ENCODE data around the gene MBP.
A peak's percentile ranks its signal among the peaks of the same experiment; 100 is the strongest.

MBP gene

DNA sequence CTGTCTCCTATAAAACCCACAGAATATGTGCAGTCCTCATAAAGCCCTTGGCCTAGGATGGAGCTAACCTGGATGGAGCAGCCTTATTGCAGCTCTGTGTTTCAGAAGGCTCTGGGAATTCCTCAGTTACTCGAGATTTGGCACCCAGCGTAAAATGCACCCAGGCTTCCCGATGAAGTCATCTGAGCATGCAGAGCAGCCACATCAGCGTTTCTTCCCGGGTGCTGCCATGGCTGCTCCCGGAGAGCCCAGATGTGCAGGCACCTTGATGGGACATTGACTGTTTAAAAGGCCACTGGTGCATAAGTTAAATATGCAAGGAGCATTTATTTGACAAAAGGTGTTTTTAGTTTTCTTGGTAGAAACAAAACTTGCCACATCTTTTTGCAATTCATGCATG lies 115.2 kb downstream of the MBP start:
- no peak for DNase-seq

DNA sequence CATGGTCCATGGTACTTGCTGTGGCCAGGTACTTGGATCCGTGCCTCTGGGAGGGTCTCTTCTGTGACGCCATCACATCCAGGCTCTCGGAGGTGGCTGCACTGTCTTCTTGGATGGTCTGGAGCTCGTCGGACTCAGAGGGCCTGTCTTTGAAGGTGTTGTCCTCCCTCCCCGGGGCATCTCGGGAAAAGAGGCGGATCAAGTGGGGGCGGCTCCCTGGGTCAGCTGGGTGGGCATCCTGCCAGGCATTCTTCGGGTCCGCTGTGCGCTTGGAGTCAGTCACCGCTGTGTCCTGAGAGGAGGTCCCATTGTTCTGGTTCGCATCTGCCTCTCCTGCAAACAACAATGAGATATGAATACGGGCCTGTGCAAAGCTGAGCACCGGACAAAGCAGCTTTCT lies 115.6 kb downstream of the MBP start:
- DNase-seq = peak in 1 of 2 experiments; percentile 4

DNA sequence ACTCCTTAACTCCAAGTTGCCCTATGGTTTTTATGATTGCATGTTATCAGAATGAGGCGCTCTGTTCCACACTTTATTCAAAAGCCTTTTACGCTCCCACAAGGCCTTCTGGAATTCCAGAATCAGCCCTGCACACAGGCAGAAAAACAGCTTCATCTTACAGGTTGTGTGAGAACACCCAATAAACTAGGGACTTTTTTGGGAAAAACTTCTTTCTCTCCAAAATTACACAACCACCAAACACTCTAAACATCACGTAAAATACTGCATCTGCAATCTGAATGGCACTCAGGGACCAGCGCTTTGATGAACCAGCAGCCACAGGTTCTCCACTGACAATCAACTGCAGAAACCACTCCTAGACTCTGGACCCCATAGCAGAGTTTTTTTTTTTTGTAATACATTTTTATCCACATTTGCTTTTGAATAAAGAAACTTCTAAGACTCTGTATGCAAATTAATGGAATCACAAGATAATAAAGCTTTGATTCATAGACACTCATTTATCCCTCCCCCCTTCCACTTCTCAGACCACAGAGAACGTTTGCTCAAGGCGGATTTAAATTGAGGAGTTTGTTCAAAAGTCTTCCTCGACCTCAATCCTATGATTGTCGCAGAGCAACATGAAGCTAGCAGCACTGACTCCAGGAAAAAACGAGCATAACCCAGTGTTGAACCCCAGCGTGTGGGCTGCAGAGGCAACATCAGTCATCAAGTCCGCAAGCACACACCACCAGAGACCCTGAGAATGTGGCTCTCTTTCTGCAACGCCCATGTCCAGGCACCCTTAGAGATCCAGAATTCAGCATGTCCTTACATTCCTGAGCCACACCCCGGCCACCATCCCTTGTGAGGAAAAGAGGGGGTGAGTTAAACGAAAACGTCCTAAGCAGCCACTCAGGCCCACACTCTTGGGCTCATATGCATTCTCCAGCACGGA lies 116.5 kb downstream of the MBP start:
- no peak for DNase-seq

DNA sequence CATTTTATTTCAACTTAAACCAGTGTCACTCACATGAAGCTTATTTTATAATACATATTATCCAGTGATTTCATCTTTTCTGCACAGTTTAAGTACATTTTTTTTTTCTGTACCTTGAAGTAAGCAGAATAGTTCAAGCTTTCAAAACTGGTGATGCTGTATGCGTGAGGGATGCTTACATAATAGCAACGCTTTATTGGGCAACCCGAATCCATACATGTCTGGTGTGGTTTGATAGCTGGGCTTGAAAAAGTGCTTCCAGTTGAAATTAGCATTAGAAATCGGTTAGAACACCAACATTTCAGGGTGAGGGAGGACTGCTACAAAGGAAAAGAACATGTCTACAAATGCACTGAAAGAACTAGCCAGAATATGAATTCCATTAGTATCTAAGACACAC lies 117.4 kb downstream of the MBP start:
- DNase-seq = no peak

DNA sequence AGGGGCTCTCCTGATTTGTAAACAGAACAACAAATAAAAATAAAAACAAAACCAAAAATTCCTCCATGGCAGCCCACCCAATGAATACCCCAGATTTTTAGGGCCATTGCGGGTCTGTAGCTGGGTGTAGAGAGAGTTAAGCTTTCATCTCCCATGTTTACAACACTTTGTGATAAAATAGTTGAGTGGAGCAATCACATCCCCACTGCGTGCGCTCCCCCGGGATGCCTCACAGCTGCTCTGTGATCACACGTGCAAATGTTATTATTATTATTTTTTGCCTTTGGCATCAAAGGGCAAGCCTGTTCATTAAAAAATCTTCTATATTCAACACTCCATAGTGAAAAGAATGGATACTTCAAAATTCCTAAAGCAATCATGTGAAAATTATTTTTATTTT lies 118.0 kb downstream of the MBP start:
- no peak for DNase-seq

DNA sequence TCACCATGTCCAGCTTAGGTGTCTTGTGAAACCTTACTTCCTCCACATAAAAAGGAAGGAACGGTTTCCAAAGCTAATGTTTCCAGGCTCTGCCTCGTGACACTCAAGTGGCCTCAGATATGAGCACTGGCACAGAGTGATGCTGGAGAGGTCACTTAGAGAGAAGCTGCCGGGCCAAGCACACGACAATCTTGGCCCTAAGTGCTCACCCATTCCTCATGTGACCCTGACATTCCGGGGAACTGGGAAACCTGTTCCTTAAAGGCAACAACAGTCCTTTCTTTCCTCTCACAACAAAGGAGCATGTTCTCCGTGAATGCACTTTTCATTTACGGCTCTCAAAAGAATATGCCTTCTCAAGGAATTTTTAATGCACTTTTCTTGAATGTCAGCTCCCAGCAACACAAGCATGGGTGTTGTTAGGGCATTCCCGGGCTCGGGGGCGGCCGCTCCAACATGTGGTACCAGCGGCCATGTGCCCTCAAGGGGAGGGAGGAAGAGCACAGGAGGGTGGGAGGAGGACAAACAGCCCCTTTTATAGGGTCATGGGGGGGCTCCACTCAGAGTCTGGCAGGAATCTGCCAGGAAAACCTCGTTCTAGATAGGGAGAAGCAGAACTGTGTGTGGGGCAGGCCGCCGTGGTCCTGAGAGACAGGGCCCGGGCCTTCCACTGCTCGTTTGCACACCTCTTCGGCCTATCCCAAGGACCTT lies 118.6 kb downstream of the MBP start:
- no peak for DNase-seq

DNA sequence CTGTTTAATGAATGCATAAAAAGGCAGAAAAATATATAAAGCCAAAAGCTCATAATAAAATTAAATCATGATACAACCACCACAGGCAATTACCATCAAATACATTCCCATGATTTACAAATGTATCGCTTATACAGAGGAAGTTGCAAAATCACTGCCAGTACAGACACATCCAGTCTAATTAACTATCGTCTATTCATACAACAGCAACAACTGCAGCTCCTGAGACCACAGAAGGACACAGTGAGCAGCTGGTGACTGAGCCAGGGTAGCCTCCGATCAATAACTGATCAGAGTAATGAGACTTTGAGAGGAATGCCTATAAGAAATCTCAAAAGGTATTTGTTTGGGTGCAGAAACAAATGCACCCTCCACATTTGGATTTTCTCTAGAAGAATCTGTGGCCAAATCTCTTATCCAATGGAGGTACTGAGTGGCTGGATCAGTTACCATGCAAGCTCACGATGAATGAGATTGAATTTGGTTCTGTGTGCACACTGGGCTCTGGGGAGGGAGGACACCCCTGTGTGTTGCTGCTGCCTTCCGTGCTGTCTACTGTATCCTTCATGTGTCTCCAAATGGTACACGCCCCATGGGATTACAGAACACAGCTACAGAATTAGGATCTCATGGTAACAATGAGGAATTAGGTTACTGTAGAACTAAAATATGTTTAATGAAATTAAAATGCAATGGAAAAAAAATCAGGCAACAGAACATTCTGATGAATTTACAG lies 119.6 kb downstream of the MBP start:
- no peak for DNase-seq

DNA sequence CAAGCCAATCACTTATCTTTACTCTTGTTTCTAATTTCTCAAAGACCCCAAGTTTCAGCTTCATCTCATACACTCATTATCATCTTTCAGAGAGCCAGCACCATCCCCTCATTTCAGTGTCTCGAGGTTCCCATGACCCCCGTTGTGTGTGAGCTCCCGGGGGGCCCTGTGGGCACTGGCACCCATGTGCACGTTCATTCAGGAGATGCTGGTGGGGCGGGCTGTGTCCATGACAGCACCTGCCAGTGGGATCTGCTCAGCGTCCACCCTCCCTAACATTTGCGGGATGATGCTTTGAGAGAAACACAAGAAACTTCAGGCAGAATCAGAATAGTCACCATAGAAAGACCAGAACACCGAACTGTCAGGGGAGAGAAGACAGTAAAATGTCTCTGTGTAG lies 120.5 kb downstream of the MBP start:
- DNase-seq = no peak

DNA sequence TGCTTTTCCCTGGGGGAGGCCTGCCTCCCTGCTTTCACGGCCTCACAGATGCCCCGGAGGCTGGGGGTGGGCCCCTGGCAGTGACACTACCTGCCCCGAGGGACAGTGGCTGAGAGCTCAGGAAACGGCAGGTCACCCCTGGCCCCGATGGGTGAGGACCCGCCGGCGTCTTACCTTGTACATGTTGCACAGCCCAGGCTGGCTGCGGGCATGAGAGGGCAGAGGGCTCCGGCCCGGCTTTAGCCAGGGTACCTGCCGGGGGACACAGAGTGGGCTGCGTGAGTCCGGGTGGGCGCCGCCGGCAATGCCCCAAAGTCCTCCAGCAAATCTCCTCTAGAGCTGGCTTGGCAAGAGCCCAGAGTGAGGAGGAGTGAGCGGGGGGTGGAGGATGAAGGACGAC lies 122.9 kb downstream of the MBP start:
- DNase-seq = no peak

DNA sequence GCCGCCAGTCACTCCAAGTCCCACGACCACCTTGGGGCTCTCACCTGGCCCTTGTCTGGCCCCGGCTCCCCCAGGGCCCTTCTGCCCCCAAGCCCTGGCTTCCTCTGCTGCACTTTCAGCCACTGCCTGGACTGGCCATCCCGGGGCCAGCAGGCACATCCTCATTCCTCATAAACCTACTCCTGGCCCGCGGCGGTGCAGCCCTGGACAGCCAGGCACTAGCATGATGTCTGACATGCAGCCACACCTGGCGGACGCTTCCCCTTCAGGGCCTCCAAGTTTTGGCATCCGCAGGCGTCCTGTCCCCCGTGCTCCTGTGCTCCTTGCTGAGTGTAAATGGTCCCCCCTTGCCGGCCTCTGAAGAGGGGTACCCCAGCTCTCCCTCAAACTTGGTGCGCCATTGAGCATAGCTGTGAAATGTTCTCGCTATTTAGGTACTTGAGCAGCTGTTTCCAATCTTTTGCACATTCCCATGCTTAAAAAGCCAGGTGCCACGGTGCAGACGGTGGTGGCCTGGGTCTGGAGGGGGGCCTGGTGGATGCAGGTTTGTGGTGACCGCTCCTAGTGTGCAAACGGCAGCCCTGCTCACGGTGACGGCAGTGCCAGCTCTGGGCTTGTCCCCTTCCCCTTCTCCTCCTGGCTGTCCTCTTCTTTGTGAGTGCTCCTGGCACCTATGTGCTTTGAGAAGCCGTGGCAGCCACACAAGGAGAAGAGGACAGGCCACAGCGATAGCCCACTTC lies 123.8 kb downstream of the MBP start:
- no peak for DNase-seq

DNA sequence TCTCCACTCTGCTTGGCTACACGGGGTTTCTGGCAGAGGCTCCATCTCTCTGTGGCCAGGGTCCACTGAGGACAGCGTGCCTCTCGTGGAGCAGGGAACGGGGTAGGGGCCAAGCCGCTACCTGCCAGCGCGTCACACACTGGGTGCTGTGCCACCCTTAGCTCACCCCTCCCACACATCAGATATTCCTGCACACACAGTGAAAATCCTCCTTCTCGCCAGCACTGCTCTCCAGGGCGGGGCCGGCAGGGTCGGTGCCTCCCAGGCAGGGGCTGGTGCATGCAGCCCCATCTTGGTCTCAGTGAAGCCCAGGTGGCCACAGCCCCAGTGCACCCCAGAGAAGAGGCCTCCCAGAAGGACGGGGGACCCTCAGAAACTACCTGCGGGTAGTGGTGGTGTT lies 124.6 kb downstream of the MBP start:
- DNase-seq = no peak

DNA sequence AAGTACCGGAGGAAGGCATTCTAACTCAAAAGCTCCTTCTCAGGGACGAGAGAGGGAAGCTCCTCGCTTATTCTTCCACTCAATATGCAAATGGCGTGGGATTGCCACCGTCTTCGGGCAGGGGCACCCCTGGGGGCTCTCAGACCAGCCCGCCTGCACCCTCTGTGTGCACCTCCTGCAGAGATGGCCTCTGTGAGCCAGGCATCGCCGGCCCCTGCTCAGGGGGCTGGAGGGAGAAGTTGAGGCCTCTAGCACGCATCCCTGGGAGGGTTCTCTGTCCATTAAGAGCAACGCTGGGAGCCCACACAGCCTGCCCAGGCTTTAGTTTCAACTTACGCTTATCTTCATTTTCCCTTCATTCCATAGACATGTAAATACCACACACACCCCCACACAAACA lies 125.3 kb downstream of the MBP start:
- no peak for DNase-seq

DNA sequence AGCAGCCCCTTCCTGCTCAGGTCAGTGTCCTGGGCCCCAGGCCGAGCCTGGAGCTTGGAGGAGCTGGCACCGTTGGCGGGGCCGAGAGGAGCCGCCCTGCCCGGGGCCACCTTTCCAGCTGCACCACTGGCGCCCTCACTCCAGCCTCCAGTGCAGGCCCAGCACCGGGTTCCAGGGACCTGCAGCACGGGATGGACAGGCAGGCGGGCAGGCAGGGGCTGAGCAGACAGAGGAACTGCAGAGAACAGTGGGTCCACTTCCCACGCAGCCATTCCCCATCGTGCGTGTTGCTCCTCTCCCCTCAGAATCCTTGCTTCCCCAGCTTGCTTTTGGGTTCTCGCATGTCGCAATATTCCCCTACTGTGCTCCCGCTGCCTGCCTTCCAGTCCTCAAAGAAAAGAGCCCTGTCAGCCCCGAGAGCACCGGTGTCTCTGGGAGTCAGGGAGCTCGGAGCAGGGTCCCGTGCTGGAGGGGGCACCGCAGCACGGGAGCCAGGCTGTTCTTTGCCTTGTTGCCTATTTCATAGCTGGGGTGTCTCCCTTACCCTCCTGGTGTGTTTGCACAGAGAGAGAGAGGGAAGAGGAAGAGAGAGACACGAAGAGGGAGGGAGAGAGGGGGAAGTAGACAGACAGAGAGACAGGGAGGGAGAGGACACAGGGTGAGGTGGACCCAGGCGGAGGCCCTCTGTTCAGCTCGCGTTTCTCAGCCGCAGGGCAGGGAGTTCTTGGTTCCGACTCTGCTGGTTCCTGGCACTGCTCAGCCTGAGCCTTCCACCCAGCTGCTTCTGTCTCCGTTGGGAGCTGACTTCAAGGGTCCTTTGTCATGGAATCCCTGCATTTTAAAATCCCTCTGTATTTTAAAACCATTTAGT lies 126.0 kb downstream of the MBP start:
- DNase-seq = no peak

DNA sequence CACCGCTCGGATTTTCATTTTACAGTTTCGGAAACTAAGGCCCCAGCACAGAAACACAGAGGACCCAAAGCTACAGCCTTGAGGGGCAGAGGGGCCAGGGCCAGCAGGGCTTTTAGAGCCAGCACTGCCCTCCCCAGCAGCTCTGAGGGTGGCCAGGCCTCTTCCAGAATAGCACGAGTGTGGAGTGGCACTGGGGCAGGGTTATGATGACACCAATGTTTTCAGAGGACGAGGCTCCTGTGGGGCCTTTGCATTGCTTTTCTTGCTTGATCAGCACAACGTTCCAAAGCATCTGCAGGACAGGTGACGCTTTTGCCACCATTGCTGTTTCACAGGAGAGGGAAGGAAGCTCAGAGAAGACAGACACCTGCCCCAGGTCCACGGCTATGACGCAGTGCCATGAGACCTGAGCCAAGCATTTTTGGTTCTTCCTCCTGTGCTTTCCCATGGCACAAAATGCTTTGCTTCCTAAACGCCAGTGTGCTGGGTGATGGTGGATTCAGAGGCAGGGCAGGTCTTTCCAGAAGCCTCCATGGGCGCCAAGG lies 126.9 kb downstream of the MBP start:
- no peak for DNase-seq

DNA sequence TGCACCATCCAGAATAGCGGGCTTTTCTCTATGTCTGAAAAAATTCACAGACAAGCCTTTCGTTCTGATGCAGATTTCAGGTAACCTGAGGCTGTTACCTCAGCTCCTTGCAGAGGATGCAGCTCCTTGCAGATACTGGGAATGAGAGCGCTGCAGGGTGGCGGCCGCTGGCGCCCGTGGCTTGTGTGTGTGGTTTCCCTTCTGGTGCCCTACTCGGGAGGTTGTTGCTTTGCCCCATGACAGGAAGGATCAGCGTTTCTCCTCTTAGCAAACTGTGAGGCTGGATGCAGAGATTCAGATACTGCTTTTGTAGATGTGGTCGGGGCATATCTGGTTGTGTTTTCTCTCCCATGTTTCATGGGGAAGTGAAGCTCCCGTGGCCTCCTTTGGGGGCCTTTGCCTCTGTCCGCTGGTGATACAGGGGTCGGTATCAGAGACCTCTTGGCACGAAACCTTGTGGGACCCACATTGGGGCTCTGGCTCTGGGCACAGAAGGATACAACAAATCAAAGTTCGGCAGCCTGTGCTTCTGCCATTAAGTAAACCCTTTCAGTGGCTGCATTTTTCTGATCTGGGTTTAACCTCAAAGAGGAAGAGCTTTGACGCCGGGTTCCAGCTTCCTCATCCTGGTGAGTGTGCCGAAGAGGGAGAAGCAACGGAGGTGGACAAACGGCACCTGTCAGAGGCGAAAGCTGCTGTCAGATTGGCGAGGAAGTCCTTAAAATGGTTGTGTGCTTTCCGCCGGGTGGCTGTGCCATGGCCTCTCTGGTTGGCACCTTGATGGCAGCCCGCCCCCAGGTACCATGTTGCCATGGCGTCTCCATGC lies 127.8 kb downstream of the MBP start:
- no peak for DNase-seq

DNA sequence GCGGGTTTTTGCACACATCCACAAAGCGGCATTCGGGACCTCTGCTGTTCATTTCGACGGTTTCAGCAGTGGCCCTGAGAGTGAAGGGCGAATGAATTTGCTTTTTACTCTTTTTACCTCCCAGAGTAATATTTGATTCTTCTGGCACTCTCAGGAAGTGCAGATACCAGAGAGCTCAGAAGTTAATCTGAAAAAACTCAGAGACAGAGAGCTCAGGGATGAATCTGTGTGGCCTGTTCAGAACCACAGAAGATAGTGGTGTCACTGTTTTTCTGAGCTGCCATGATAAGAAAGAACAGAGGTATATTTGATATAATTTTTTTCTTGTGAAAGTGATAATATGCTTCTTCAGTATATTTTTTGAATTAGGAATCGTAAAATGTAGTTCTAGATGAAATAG lies 129.3 kb downstream of the MBP start:
- no peak for DNase-seq

DNA sequence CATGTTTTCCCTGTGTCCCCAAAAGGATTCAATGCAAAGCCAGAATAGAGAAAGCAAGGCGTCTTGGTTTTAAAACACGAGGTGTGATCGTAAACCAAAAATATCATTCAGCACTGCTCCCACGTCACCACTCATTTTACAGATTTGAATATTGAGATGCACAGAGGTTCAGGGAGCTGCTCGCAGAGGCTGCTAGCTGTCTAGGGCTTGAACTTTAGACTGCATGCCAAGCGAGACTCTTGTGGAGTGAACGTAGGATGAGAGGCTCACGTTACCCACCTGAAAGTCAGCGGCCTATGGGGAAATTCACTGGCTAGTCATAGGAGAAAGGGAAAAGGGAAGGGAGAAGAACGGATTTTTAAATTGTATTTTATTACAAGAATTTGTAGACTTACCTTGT lies 130.1 kb downstream of the MBP start:
- DNase-seq = no peak

DNA sequence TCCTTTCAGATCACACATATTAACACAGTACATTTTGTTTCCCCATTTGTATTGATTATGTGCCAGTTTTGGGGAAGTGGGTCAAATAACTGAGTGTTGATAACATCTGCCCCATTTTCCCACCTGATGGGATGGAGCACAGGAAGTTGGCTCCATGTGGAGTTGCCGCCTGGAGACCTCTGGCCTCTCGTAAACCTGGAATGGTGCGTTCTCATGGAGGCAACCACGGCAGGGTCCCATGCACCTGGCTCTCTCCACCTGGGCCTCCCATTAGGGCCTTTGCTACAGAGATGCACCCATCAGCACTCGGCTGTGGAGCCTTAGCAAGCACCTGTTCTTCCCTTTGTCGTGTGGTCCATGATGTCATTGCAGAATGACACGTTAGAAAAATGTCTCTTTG lies 130.6 kb downstream of the MBP start:
- no peak for DNase-seq

DNA sequence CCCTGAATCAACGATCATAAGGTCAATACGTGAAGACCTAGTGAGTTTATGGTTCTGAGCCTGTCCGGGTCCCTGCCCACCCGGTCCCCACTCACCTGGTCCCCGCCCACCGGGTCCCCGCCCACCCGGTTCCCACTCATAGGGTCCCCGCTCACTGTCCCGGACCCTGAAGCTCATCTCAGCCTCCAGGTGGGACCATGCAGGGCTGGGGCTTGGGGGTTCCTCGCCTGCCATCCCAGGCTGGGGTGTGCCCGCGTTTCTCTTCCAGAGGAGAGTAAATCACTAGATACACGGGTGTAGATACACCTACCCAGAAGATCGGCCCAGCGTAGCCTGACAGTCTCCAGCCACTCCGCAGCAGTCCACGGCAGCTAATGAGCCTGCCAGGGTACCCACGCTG lies 131.5 kb downstream of the MBP start:
- DNase-seq = no peak

DNA sequence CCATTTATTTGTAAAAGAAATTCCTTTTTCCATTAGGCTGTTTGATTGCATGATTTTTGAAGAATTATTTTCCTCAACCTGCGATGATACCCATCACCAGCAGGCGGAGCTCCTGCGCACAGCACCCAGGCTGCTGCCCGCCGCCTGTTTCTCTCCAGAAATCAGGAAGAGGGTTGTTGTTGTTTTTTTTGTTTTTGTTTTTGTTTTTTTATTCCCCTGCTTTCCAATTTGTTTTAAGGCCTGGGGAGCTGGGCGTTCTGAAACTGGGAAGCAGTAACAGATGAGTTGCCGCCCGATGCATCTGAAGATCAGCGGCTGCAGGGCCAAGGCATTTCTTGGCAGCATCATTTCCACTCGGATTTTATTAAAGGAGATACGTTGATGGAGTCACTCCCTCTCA lies 132.1 kb downstream of the MBP start:
- no peak for DNase-seq

DNA sequence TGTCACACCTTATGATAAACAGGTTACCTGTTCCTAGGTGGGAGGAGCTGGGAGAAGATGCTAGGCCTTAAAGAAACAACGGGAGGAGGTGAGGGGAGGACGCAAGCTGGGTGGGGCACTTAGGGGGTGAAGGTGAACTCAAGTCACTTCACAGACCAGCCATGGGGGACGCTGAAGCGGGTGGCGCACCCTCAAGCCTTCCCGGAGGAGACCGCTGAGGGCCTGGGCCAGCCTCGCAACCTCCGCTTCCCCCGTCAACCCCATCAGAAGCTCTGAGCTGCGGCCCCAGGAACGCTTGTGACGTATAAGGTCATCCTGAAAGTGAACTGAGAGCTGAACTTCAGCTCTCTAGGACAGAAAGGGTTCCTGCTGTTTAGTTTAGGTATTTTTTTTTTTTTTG lies 133.5 kb downstream of the MBP start:
- no peak for DNase-seq
